Colonic mucosa (tissue), 4 donors: ENCODE results near the gene PLCD1. TPM values are rescaled to one million over a fixed set of nuclear protein-coding genes. Genes with fewer than 3 reads are reported as not detected.

Experiments used
- DNase-seq: peaks from one replicate; pipeline ENCODE4 v3.0.0-alpha.2; 2020
- H3K27ac ChIP-seq: fragments of 200-600 bp; one replicate; pipeline ENCODE4 v1.8.0; 2021
- H3K27me3 ChIP-seq: fragments of 200-600 bp; one replicate; pipeline ENCODE4 v1.8.0; 2021
- H3K36me3 ChIP-seq: fragments of 200-600 bp; one replicate; pipeline ENCODE4 v1.8.0; 2021
- H3K4me1 ChIP-seq: fragments of 200-600 bp; one replicate; pipeline ENCODE4 v1.8.0; 2021; ENCODE audit warnings: mild to moderate bottlenecking
- H3K4me3 ChIP-seq: fragments of 200-600 bp; one replicate; pipeline ENCODE4 v1.8.0; 2021
- H3K9ac ChIP-seq, 2 donors: one replicate each; pipeline ENCODE4 v1.7.0; 2013; ENCODE audit warnings: control low read depth in 2 of 2, low read depth in 2 of 2, low read length in 2 of 2
- H3K9me3 ChIP-seq: fragments of 200-600 bp; one replicate; pipeline ENCODE4 v1.8.0; 2021
- intact Hi-C: fragments of 100-400 bp; cut with DNase I; formaldehyde crosslinking; loops from one replicate; pipeline ENCODE4 v1.14.1; 2022
- microRNA-seq: library from miRNA; unstranded; fragments of <30 nt; microRNA quantifications from one replicate; pipeline ENCODE4, GENCODE V29; 2019
- total RNA-seq, 2 donors: library from RNA; stranded (reverse); fragmentation: NEBNext Ultra II Directional in 1 of 2; extraction: Animal tissue kit (Norgen Biotek cat#: 25700) in 1 of 2; gene quantifications; one replicate each; pipeline ENCODE4 v1.2.1, GENCODE V29; 2021
- TF ChIP-seq, protein P1 (sequence below): fragments of 200-600 bp; IDR thresholded peaks from one replicate; pipeline ENCODE4 v1.8.0; 2022; ENCODE audit warnings: antibody characterized with exemption, mild to moderate bottlenecking
- donor health status: healthy.
- donor health status: DM: no; HTN: no; CAD: no.
- donor health status: DM: no; HTN: no; CAD: no.

Gene PLCD1
- total RNA-seq, 2 donors from 2014 or later = 46.8 to 70.0 TPM

GRCh38 chr3:37964146-37964545, 65.3 kb downstream of the PLCD1 start:
- H3K9ac ChIP-seq = peak overlapping the region in 1 of 2 donors; percentile 64
- H3K36me3 ChIP-seq = no peaks in the 10 kb centered on the region
- no peak overlapping the region for H3K4me3 ChIP-seq
- peak overlapping the region; percentile 64 for H3K27ac ChIP-seq
- H3K9me3 ChIP-seq = no peaks in the 10 kb centered on the region
- intact Hi-C loops = no loop called here
- peaks cover 6% of the 10 kb centered on the region for H3K4me1 ChIP-seq
- TF ChIP-seq, protein P1, sequence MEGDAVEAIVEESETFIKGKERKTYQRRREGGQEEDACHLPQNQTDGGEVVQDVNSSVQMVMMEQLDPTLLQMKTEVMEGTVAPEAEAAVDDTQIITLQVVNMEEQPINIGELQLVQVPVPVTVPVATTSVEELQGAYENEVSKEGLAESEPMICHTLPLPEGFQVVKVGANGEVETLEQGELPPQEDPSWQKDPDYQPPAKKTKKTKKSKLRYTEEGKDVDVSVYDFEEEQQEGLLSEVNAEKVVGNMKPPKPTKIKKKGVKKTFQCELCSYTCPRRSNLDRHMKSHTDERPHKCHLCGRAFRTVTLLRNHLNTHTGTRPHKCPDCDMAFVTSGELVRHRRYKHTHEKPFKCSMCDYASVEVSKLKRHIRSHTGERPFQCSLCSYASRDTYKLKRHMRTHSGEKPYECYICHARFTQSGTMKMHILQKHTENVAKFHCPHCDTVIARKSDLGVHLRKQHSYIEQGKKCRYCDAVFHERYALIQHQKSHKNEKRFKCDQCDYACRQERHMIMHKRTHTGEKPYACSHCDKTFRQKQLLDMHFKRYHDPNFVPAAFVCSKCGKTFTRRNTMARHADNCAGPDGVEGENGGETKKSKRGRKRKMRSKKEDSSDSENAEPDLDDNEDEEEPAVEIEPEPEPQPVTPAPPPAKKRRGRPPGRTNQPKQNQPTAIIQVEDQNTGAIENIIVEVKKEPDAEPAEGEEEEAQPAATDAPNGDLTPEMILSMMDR = no peak
- H3K27me3 ChIP-seq = no peaks in the 10 kb centered on the region
- no peak for DNase-seq

- H3K27ac ChIP-seq = peak overlapping the region; percentile 64
- intact Hi-C loops = no loop called here
- H3K36me3 ChIP-seq = no peaks in the 10 kb centered on the region
- H3K4me1 ChIP-seq = peaks cover 6% of the 10 kb centered on the region
- H3K9ac ChIP-seq = peak overlapping the region in 1 of 2 donors; percentile 23
- TF ChIP-seq, protein P1 = no peak
- no peaks in the 10 kb centered on the region for H3K27me3 ChIP-seq
- H3K4me3 ChIP-seq = no peak overlapping the region
- no peaks in the 10 kb centered on the region for H3K9me3 ChIP-seq
- no peak for DNase-seq
Observed at GRCh38 chr3:37963635-37964034, 65.8 kb downstream of the PLCD1 start.

GRCh38 chr3:37963016-37963415, 66.4 kb downstream of the PLCD1 start:
- Histone ChIP-seq H3K9ac (no peak overlapping the region), H3K4me1 (peaks cover 6% of the 10 kb centered on the region), H3K9me3 (no peaks in the 10 kb centered on the region), H3K36me3 (no peaks in the 10 kb centered on the region), H3K4me3 (no peak overlapping the region), H3K27me3 (no peaks in the 10 kb centered on the region), H3K27ac (peak overlapping the region; percentile 64)
- DNase-seq = no peak
- intact Hi-C loops = no loop called here
- TF ChIP-seq, protein P1 = no peak

DNA sequence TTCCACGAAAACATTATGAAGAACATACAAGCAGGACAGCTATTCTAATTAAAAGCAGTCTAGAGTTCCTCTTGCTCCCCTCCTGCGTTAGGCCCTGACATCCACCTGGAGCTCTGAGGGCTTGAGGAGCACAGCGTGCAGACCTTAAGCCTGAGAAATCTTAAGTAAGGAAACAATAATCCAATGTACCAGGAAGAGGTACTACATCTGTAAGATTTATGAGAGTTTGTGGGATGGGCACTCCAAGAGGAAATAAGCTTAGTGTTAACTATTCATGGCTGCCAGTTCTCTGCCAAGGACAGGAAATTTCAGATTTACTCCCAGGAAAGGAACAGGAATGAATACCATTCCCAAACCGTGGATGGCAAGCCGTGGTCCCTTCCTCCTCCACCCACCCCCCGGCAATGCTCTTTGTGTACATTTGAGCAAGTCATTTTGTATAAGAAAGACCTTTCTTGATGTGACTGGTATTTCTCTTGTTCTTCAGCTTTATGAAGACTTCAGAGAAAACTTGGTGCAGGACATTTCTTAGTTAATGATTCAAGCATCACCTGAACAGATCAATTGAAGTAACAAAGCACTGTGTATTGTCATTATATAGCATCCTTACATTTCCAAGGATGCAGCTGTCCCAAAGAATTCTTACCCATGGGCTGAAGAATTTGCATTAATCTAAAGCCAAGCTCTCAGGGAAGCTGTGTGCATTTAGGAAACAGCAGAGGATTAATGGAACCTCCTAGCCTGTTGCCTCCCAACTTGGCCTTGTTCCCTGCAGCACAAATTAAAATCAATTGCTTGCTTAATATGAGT, 67.6 kb downstream of the PLCD1 start:
- TF ChIP-seq, protein P1 = no peak
- DNase-seq = peak; percentile 57
- peak overlapping the region; percentile 64 for H3K27ac ChIP-seq
- intact Hi-C loops = no loop called here
- H3K4me1 ChIP-seq = peaks cover 13% of the 10 kb centered on the region
- H3K36me3 ChIP-seq = no peaks in the 10 kb centered on the region
- H3K9me3 ChIP-seq = no peaks in the 10 kb centered on the region
- peak overlapping the region; percentile 26 to 59 for H3K9ac ChIP-seq
- H3K4me3 ChIP-seq = no peak overlapping the region
- no peaks in the 10 kb centered on the region for H3K27me3 ChIP-seq

DNA sequence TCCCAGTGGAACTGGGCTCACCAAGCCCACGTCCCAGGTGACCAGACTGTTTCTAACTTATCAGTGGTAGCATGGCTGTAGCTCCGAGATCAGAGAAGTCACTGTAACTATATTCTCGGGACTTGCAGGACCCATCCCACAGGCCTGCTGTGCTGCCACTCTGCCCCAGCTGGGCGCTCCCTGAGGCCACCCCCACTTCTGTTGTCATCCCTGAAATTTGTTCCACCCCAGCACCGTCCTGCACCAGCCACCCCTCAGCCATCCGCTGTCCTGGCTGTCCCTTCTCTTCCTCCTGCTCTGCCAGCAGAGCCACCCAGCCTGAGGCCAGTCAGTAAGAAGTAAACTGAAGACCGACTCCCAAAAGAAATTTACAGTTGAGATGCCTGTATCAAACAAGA, 71.9 kb downstream of the PLCD1 start:
- Histone ChIP-seq H3K9me3 (no peaks in the 10 kb centered on the region), H3K36me3 (no peaks in the 10 kb centered on the region), H3K27ac (peak overlapping the region; percentile 68), H3K4me3 (no peak overlapping the region), H3K9ac (peak overlapping the region in 1 of 2 donors; percentile 35), H3K4me1 (peaks cover 15% of the 10 kb centered on the region), H3K27me3 (no peaks in the 10 kb centered on the region)
- no peak for DNase-seq
- intact Hi-C loops = no loop called here
- TF ChIP-seq, protein P1 = no peak

Small RNA genes within 50 kb of the gene (microRNA-seq; reads per million reads assigned to microRNA genes)
- gene MIR26A1 = 20.4 reads per million, percentile 28 among the genes with 10 or more reads in this experiment

Other genes with a start within 250 kb of the PLCD1 start
- gene CTDSPL, start 167.8 kb downstream of the PLCD1 start, total RNA-seq = 10 to 100 TPM; 75.0 to 76.7 TPM
- 100 to 1,000 TPM; 155 to 166 TPM for gene VILL, start 38.9 kb downstream of the PLCD1 start, total RNA-seq
- gene DLEC1, start 9.6 kb upstream of the PLCD1 start, total RNA-seq = under 1 TPM; 0.52 to 0.56 TPM
- 100 to 1,000 TPM; 135 to 167 TPM for gene ACAA1, start 107.5 kb upstream of the PLCD1 start, total RNA-seq
- 10 to 100 TPM; 69.5 to 70.4 TPM for gene MYD88, start 109.0 kb upstream of the PLCD1 start, total RNA-seq
- gene OXSR1, start 135.9 kb upstream of the PLCD1 start, total RNA-seq = 10 to 100 TPM; 32.0 to 57.3 TPM
- gene SLC22A13, start 236.2 kb upstream of the PLCD1 start, total RNA-seq = 1 to 10 TPM in 1 of 2 donors, under 1 TPM in 1; 0.27 to 1.1 TPM